ENCODE measurements around the gene PTPRJ. TPM values are rescaled to one million over a fixed set of nuclear protein-coding genes. Genes with fewer than 3 reads are reported as not detected.

PTPRJ gene
- total and polyA plus RNA-seq, 3 donors from 2014 or later = 4.3 to 8.2 (median 6.6) TPM

GRCh38 chr11:48013269-48013901 lies 33.0 kb downstream of the PTPRJ start:
- Histone ChIP-seq H3K4me1 (no peaks in the 10 kb centered on the region), H3K4me3 (no peak overlapping the region), H3K27ac (no peak overlapping the region), H3K36me3 (ENCODE audit: low read depth, missing control alignments) (no peaks in the 10 kb centered on the region), H3K27me3 (no peaks in the 10 kb centered on the region), H3K9me3 (no peaks in the 10 kb centered on the region)
- intact Hi-C loops (cut with DNase I; ENCODE audit: low total_unique reads) = no loop called here
- no peak for DNase-seq
- TF ChIP-seq CTCF (IDR thresholded peaks at IDR 0.05) = no peak
- TF ChIP-seq POLR2A (IDR thresholded peaks at IDR 0.05) = no peak
- 80 to 96% methylated on average over 6 to 8 of the region's 8 CpGs for WGBS, 2 donors

- H3K9me3 ChIP-seq = no peaks in the 10 kb centered on the region
- no peaks in the 10 kb centered on the region for H3K4me1 ChIP-seq
- intact Hi-C loops (cut with DNase I; ENCODE audit: low total_unique reads) = no loop called here
- no peak overlapping the region for H3K27ac ChIP-seq
- no peaks in the 10 kb centered on the region for H3K27me3 ChIP-seq
- no peaks in the 10 kb centered on the region for H3K36me3 ChIP-seq (ENCODE audit: low read depth, missing control alignments)
- H3K4me3 ChIP-seq = no peak overlapping the region
- DNase-seq = no peak
- 88 to 89% methylated on average over 8 of the region's 8 CpGs for WGBS, 2 donors
- TF ChIP-seq CTCF (IDR thresholded peaks at IDR 0.05) (no peak), POLR2A (IDR thresholded peaks at IDR 0.05) (no peak)
Observed at GRCh38 chr11:48014917-48015316, 34.6 kb downstream of the PTPRJ start.

- 71 to 75% methylated on average over 1 of the region's 1 CpG for WGBS, 2 donors
- Histone ChIP-seq H3K9me3 (no peaks in the 10 kb centered on the region), H3K4me3 (no peak overlapping the region), H3K4me1 (no peaks in the 10 kb centered on the region), H3K36me3 (ENCODE audit: low read depth, missing control alignments) (no peaks in the 10 kb centered on the region), H3K27ac (no peak overlapping the region), H3K27me3 (no peaks in the 10 kb centered on the region)
- DNase-seq = no peak
- intact Hi-C loops (cut with DNase I; ENCODE audit: low total_unique reads) = no loop called here
- TF ChIP-seq POLR2A (IDR thresholded peaks at IDR 0.05) = no peak
- TF ChIP-seq CTCF (IDR thresholded peaks at IDR 0.05) = no peak
Observed at GRCh38 chr11:48017105-48017830, 36.9 kb downstream of the PTPRJ start.

- WGBS, 2 donors = 50 to 54% methylated on average over 3 of the region's 3 CpGs
- Histone ChIP-seq H3K4me3 (no peak overlapping the region), H3K36me3 (ENCODE audit: low read depth, missing control alignments) (no peaks in the 10 kb centered on the region), H3K9me3 (no peaks in the 10 kb centered on the region), H3K27ac (no peak overlapping the region), H3K27me3 (no peaks in the 10 kb centered on the region), H3K4me1 (no peaks in the 10 kb centered on the region)
- no peak for TF ChIP-seq POLR2A (IDR thresholded peaks at IDR 0.05)
- no peak for TF ChIP-seq CTCF (IDR thresholded peaks at IDR 0.05)
- no peak for DNase-seq
- intact Hi-C loops (cut with DNase I; ENCODE audit: low total_unique reads) = no loop called here
Observed at GRCh38 chr11:48017831-48018527, 37.6 kb downstream of the PTPRJ start.
